Spinal cord (tissue), 10 donors: ENCODE data around the gene ADIRF. TPM values are rescaled to one million over a fixed set of nuclear protein-coding genes. Genes with fewer than 3 reads are reported as not detected.
"Not testable (repeated sequence)": the region's sequence is repeated elsewhere in the genome, so short reads cannot be mapped to it uniquely, and the experiment has no call there.

ENCODE experiments used
- DNase-seq, 6 donors: peaks; one replicate each; pipeline versions ENCODE4 v3.0.0 to v3.0.0-alpha.2; 2013 to 2015; ENCODE audit warnings: low spot score in 6 of 6, low read depth in 4 of 6
- H3K27ac ChIP-seq: one replicate; pipeline ENCODE4 v1.5.1; 2013; ENCODE audit warnings: low read depth, low read length, control low read depth
- H3K27me3 ChIP-seq: one replicate; pipeline ENCODE4 v1.6.1; 2013; ENCODE audit warnings: low read length; ENCODE audit not compliant: control insufficient read depth, insufficient read depth
- H3K36me3 ChIP-seq: one replicate; pipeline ENCODE4 v1.6.1; 2013; ENCODE audit warnings: low read length; ENCODE audit not compliant: control insufficient read depth, insufficient read depth
- H3K4me1 ChIP-seq: one replicate; pipeline ENCODE4 v1.6.1; 2013; ENCODE audit warnings: low read length; ENCODE audit not compliant: control insufficient read depth, insufficient read depth
- H3K4me3 ChIP-seq: one replicate; pipeline ENCODE4 v1.5.1; 2013; ENCODE audit warnings: low read depth, low read length, control low read depth
- H3K9me3 ChIP-seq: one replicate; pipeline ENCODE4 v1.6.1; 2013; ENCODE audit warnings: low read length; ENCODE audit not compliant: control insufficient read depth, insufficient read depth
- WGBS: methylation state at CpG from one replicate; pipeline ENCODE4 v1.1.5; 2013; ENCODE audit warnings: missing lambda C conversion rate; ENCODE audit not compliant: insufficient coverage; 5-methylcytosine and 5-hydroxymethylcytosine counted together
- polyA plus RNA-seq, 2 donors: library from polyadenylated mRNA; unstranded; fragments of 120-200 nt; gene quantifications; one replicate each; pipeline ENCODE4 v1.2.1, GENCODE V29; 2013; ENCODE audit not compliant: insufficient read length in 2 of 2
- total RNA-seq, 2 donors: library from RNA; depleted of rRNA in 1 of 2; stranded (reverse); fragments of 120-200 nt in 1 of 2; fragments of >200 nt in 1 of 2; gene quantifications; one replicate each; pipeline versions ENCODE4 v1.2.3 to v1.2.4, GENCODE V29; 2013 to 2014
- donor health status: healthy.

Gene ADIRF
- total and polyA plus RNA-seq, 4 donors: 23.9 to 63.9 (median 33.6) TPM

- DNase-seq: no peak
- Histone ChIP-seq H3K4me1 (peaks cover 13% of the 10 kb centered on the region), H3K36me3 (no peaks in the 10 kb centered on the region), H3K9me3 (no peaks in the 10 kb centered on the region), H3K27ac (no peak overlapping the region), H3K27me3 (no peaks in the 10 kb centered on the region), H3K4me3 (no peak overlapping the region)
- 87% methylated on average over 3 of the region's 5 CpGs for WGBS
Observed at GRCh38 chr10:86976362-86977056, 8.2 kb downstream of the ADIRF start.

- H3K36me3 ChIP-seq, H3K4me1 ChIP-seq, H3K9me3 ChIP-seq, H3K27ac ChIP-seq, H3K4me3 ChIP-seq, DNase-seq, H3K27me3 ChIP-seq: not testable (repeated sequence)
- 85% methylated on average over 2 of the region's 3 CpGs for WGBS
Observed at GRCh38 chr10:86978457-86978856, 10.2 kb downstream of the ADIRF start.

- Histone ChIP-seq H3K4me1 (peaks cover 7% of the 10 kb centered on the region), H3K9me3 (no peaks in the 10 kb centered on the region), H3K4me3 (no peak overlapping the region), H3K27ac (no peak overlapping the region), H3K36me3 (no peaks in the 10 kb centered on the region), H3K27me3 (no peaks in the 10 kb centered on the region)
- 100% methylated on average over 3 of the region's 4 CpGs for WGBS
- DNase-seq: no peak
Observed at GRCh38 chr10:86979296-86979818, 11.1 kb downstream of the ADIRF start.

- H3K27ac ChIP-seq: no peak overlapping the region
- no peaks in the 10 kb centered on the region for H3K27me3 ChIP-seq
- H3K36me3 ChIP-seq: no peaks in the 10 kb centered on the region
- DNase-seq: no peak
- H3K4me1 ChIP-seq: peaks cover 7% of the 10 kb centered on the region
- H3K4me3 ChIP-seq: no peak overlapping the region
- WGBS: 0% methylated on average over 1 of the region's 3 CpGs
- no peaks in the 10 kb centered on the region for H3K9me3 ChIP-seq
Observed at GRCh38 chr10:86979977-86980448, 11.7 kb downstream of the ADIRF start.

GRCh38 chr10:86981020-86981419 lies 12.7 kb downstream of the ADIRF start:
- WGBS: 94% methylated on average over 2 of the region's 6 CpGs
- not testable (repeated sequence) for DNase-seq, H3K9me3 ChIP-seq, H3K4me3 ChIP-seq, H3K27ac ChIP-seq, H3K27me3 ChIP-seq, H3K4me1 ChIP-seq, H3K36me3 ChIP-seq

- H3K27me3 ChIP-seq: no peaks in the 10 kb centered on the region
- H3K36me3 ChIP-seq: no peaks in the 10 kb centered on the region
- H3K4me3 ChIP-seq: no peak overlapping the region
- H3K9me3 ChIP-seq: no peaks in the 10 kb centered on the region
- WGBS: no CpG with 5 or more reads among the region's 5 CpGs
- H3K4me1 ChIP-seq: peaks cover 7% of the 10 kb centered on the region
- DNase-seq: no peak
- H3K27ac ChIP-seq: no peak overlapping the region
Observed at GRCh38 chr10:86981716-86982115, 13.4 kb downstream of the ADIRF start.

- not testable (repeated sequence) for H3K4me1 ChIP-seq, DNase-seq, H3K4me3 ChIP-seq, H3K36me3 ChIP-seq, H3K9me3 ChIP-seq, H3K27me3 ChIP-seq, H3K27ac ChIP-seq
- no CpG with 5 or more reads among the region's 4 CpGs for WGBS
Observed at GRCh38 chr10:86984498-86984897, 16.2 kb downstream of the ADIRF start.

GRCh38 chr10:86988520-86988919 lies 20.2 kb downstream of the ADIRF start:
- Histone ChIP-seq H3K4me3 (no peak overlapping the region), H3K27ac (no peak overlapping the region), H3K9me3 (no peaks in the 10 kb centered on the region), H3K27me3 (no peaks in the 10 kb centered on the region), H3K4me1 (no peaks in the 10 kb centered on the region), H3K36me3 (no peaks in the 10 kb centered on the region)
- no peak for DNase-seq
- no CpG with 5 or more reads among the region's 1 CpG for WGBS

GRCh38 chr10:86991362-86991761 lies 23.1 kb downstream of the ADIRF start:
- H3K36me3 ChIP-seq: not testable (repeated sequence)
- WGBS: no CpG with 5 or more reads among the region's 12 CpGs

GRCh38 chr10:86992456-86992855 lies 24.2 kb downstream of the ADIRF start:
- no peak for DNase-seq
- H3K9me3 ChIP-seq: no peaks in the 10 kb centered on the region
- no peak overlapping the region for H3K4me3 ChIP-seq
- no peak overlapping the region for H3K27ac ChIP-seq
- H3K27me3 ChIP-seq: no peaks in the 10 kb centered on the region
- no peaks in the 10 kb centered on the region for H3K4me1 ChIP-seq
- no peaks in the 10 kb centered on the region for H3K36me3 ChIP-seq

More at GRCh38 chr10:86991362-86991761, 23.1 kb downstream of the ADIRF start:
- H3K9me3 ChIP-seq, H3K4me1 ChIP-seq, H3K27me3 ChIP-seq, DNase-seq, H3K4me3 ChIP-seq, H3K27ac ChIP-seq: not testable (repeated sequence)
